ENCODE measurements around the gene PLCB1. TPM values are rescaled to one million over a fixed set of nuclear protein-coding genes. Genes with fewer than 3 reads are reported as not detected.

PLCB1 gene
- total and polyA plus RNA-seq, 2 of the 4 experiments (the other 2 are of a cell fraction), result 5.6 to 16.1 TPM

DNA sequence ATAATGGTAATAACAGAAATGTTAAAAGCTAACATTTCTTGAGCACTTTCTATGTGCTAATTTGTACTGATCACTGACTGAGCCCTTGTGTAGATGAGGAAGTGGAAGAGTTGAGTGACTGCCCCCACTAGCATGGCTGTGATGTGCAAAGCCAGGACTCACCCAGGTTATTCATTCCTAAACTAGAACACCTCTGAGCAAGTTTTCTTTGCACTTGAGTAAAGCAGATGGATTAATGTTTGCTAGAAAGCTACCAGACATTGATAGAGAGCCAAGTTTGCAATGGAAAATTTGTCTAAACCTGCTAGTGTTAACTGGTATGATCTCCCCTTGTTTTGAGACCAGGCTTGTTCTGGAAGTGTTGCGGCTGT, 469.5 kb downstream of the PLCB1 start:
- 0 out of 4 replicates have a peak, but pooled peaks cover 0 to 3% of the 10 kb centered on the region in 2 experiments for H3K79me1 ChIP-seq (ENCODE audit: low read depth in 1 of 2, low read length in 2 of 2)
- H2AFZ ChIP-seq (replicated peaks; ENCODE audit: low read length, poor library complexity), result no peak overlapping the region
- no peak overlapping the region for H2BK20ac ChIP-seq (ENCODE audit: low read depth, low read length)
- BruUV-seq (replicated peaks), result no TSS peak
- H3K4me3 ChIP-seq (ENCODE audit: insufficient read depth, low read depth, low read length), result no peak overlapping the region
- in situ Hi-C loops (cut with MboI; ENCODE audit: low sequenced_read_pairs), result no loop called here
- TF ChIP-seq CHD1 (IDR thresholded peaks at IDR 0.05; ENCODE audit: low read depth, low read length), result no peak
- TF ChIP-seq POLR2A (IDR thresholded peaks at IDR 0.05; ENCODE audit: low read depth, low read length), result no peak
- TF ChIP-seq, protein P1, sequence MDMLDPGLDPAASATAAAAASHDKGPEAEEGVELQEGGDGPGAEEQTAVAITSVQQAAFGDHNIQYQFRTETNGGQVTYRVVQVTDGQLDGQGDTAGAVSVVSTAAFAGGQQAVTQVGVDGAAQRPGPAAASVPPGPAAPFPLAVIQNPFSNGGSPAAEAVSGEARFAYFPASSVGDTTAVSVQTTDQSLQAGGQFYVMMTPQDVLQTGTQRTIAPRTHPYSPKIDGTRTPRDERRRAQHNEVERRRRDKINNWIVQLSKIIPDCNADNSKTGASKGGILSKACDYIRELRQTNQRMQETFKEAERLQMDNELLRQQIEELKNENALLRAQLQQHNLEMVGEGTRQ (IDR thresholded peaks at IDR 0.05; ENCODE audit: low read depth, low read length), result no peak
- TF ChIP-seq RAD21 (IDR thresholded peaks at IDR 0.05; ENCODE audit: low read length), result no peak
- TF ChIP-seq MAZ (IDR thresholded peaks at IDR 0.05; ENCODE audit: borderline replicate concordance, low read depth, low read length), result no peak
- no peak for TF ChIP-seq NFE2L2 (IDR thresholded peaks at IDR 0.05; ENCODE audit: low read depth, low read length)
- no peak overlapping the region for H3K4me2 ChIP-seq (ENCODE audit: low read depth, low read length)
- H4K91ac ChIP-seq (ENCODE audit: insufficient read depth, low read depth, low read length), result no peak overlapping the region
- no peaks in the 10 kb centered on the region for H3K36me3 ChIP-seq (ENCODE audit: control insufficient read depth, insufficient read depth, low read length)
- no peak for ATAC-seq (ENCODE audit: low read depth)
- no peak overlapping the region for H2BK5ac ChIP-seq (ENCODE audit: low read depth, low read length, poor library complexity, severe bottlenecking)
- H2BK15ac ChIP-seq (ENCODE audit: low read depth, low read length), result no peak overlapping the region
- H3K27me3 ChIP-seq (ENCODE audit: control insufficient read depth, insufficient read depth, low read length), result no peaks in the 10 kb centered on the region
- WGBS, 2 experiments (ENCODE audit: extremely low coverage in 2 of 2, insufficient read length in 1 of 2), result no CpG with 5 or more reads among the region's 1 CpG
- H3K14ac ChIP-seq (replicated peaks; ENCODE audit: low read depth, low read length), result no peak overlapping the region
- H4K5ac ChIP-seq (ENCODE audit: low read depth, low read length), result no peak overlapping the region
- H4K8ac ChIP-seq (ENCODE audit: low read depth in 2 of 2, low read length in 2 of 2), result no peak overlapping the region
- H3K23ac ChIP-seq (ENCODE audit: low read depth, low read length), result no peak overlapping the region
- H3K27ac ChIP-seq (ENCODE audit: insufficient read depth, low read length), result no peak overlapping the region
- ChIA-PET CTCF (no interaction called here), POLR2A (ENCODE audit: unreplicated experiment) (no interaction called here)
- no peaks in the 10 kb centered on the region for H3K9me3 ChIP-seq (ENCODE audit: control insufficient read depth, insufficient read depth, low read length)
- no peak overlapping the region for H2AK5ac ChIP-seq (ENCODE audit: low read depth, low read length)
- no peak overlapping the region for H3K56ac ChIP-seq (ENCODE audit: extremely low read depth, insufficient read depth, low read length)
- H3K9ac ChIP-seq (ENCODE audit: low read depth, low read length), result no peak overlapping the region
- intact Hi-C loops (cut with micrococcal nuclease), result no loop called here
- dilution Hi-C loops (cut with HindIII; ENCODE audit: low sequenced_read_pairs, unreplicated experiment), result no loop called here
- H4K20me1 ChIP-seq (ENCODE audit: insufficient read depth, low read length), result no peaks in the 10 kb centered on the region
- no peak overlapping the region for H2AK9ac ChIP-seq (replicated peaks; ENCODE audit: low read depth, low read length, poor library complexity)
- no peaks in the 10 kb centered on the region for H3K9me1 ChIP-seq (ENCODE audit: insufficient read depth, low read length)
- H3K4me1 ChIP-seq (ENCODE audit: control insufficient read depth, insufficient read depth, low read length), result no peaks in the 10 kb centered on the region
- H2BK120ac ChIP-seq (ENCODE audit: low read depth, low read length), result no peak overlapping the region
- no peak overlapping the region for H3K18ac ChIP-seq (ENCODE audit: low read depth, low read length)
- no peak for DNase-seq
- H3K4ac ChIP-seq (ENCODE audit: low read depth, low read length), result no peak overlapping the region
